Endothelial cell of umbilical vein (primary cell): Measurements from ENCODE around the gene CAPN2.

Source experiments
- EZH2 ChIP-seq: IDR thresholded peaks from 2 replicates; pipeline ENCODE4 v1.6.1; 2012; ENCODE audit warnings: borderline replicate concordance, low read depth, mild to moderate bottlenecking, moderate library complexity, low read length, inconsistent platforms; ENCODE audit not compliant: severe bottlenecking
- FOS ChIP-seq: IDR thresholded peaks from 2 replicates; pipeline ENCODE4 v1.6.1; 2011; ENCODE audit warnings: mild to moderate bottlenecking, low read length, moderate library complexity, borderline replicate concordance; ENCODE audit not compliant: insufficient read depth
- GATA2 ChIP-seq: IDR thresholded peaks from 2 replicates; pipeline ENCODE4 v1.7.0; 2011; ENCODE audit warnings: low read depth, mild to moderate bottlenecking, moderate library complexity, mixed read lengths, low read length; ENCODE audit not compliant: insufficient read length, insufficient read depth
- JUN ChIP-seq: IDR thresholded peaks from 2 replicates; pipeline ENCODE4 v1.6.1; 2011; ENCODE audit warnings: borderline replicate concordance, low read depth; ENCODE audit not compliant: insufficient read length, insufficient read depth
- MYC ChIP-seq: IDR thresholded peaks from one replicate; pipeline ENCODE4 v1.6.1; 2011; ENCODE audit warnings: mild to moderate bottlenecking, low read depth, low read length
- POLR2A ChIP-seq: IDR thresholded peaks from 2 replicates; pipeline ENCODE4 v1.6.1; 2012; ENCODE audit warnings: low read depth, mild to moderate bottlenecking, control low read depth, low read length
- POLR2AphosphoS5 ChIP-seq: IDR thresholded peaks from 2 replicates; pipeline ENCODE4 v1.6.1; 2012; ENCODE audit warnings: low read depth, mild to moderate bottlenecking, control low read depth, low read length, moderate library complexity; ENCODE audit not compliant: insufficient read depth
- TF ChIP-seq, protein P1 (sequence below), 2 donors: IDR thresholded peaks; 1 replicate in 1 of 2; 2 replicates in 1 of 2; pipeline ENCODE4 v1.5.1; 2011; ENCODE audit warnings: low read length in 2 of 2, mild to moderate bottlenecking in 2 of 2, moderate library complexity in 2 of 2, control low read depth in 1 of 2, inconsistent platforms in 1 of 2, low read depth in 1 of 2; ENCODE audit not compliant: insufficient read depth in 1 of 2; ENCODE audit errors: extremely low read depth in 1 of 2
- TF ChIP-seq, protein P2 (sequence below): IDR thresholded peaks from 2 replicates; pipeline ENCODE4 v1.6.1; 2011; ENCODE audit not compliant: insufficient read depth, insufficient read length

DNA sequence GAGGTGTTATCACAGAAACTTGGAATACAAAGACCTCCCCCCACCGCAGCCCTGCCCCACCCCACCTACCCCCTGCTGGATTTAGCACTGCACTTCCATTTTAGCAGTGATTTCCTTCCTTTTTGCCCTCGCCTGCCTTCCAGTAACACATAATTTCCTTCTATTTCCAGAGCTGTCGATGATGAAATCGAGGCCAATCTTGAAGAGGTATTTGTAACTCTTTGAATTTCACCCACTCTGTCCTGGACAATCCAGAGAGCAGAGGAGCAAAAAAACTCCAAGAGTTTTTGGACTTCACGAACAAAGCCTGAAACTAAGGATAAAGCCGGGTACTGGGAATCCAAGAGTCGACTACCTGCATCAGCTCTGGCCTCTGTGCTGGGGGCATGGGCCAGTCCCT is 49.1 kb downstream of the CAPN2 start:
- TF ChIP-seq, protein P1, sequence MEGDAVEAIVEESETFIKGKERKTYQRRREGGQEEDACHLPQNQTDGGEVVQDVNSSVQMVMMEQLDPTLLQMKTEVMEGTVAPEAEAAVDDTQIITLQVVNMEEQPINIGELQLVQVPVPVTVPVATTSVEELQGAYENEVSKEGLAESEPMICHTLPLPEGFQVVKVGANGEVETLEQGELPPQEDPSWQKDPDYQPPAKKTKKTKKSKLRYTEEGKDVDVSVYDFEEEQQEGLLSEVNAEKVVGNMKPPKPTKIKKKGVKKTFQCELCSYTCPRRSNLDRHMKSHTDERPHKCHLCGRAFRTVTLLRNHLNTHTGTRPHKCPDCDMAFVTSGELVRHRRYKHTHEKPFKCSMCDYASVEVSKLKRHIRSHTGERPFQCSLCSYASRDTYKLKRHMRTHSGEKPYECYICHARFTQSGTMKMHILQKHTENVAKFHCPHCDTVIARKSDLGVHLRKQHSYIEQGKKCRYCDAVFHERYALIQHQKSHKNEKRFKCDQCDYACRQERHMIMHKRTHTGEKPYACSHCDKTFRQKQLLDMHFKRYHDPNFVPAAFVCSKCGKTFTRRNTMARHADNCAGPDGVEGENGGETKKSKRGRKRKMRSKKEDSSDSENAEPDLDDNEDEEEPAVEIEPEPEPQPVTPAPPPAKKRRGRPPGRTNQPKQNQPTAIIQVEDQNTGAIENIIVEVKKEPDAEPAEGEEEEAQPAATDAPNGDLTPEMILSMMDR (IDR thresholded peaks at IDR 0.05; ENCODE audit: extremely low read depth in 1 of 2, insufficient read depth in 1 of 2, low read depth in 1 of 2, low read length in 2 of 2), result no peak
- TF ChIP-seq POLR2AphosphoS5, result peak; percentile 0
- TF ChIP-seq, protein P2, sequence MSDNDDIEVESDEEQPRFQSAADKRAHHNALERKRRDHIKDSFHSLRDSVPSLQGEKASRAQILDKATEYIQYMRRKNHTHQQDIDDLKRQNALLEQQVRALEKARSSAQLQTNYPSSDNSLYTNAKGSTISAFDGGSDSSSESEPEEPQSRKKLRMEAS, result no peak
- TF ChIP-seq EZH2, result no peak
- no peak for TF ChIP-seq GATA2
- TF ChIP-seq POLR2A, result no peak
- no peak for TF ChIP-seq FOS
- TF ChIP-seq MYC, result no peak
- no peak for TF ChIP-seq JUN
